K562 (cell line): ENCODE measurements around the gene MYO16. TPM values are rescaled to one million over a fixed set of nuclear protein-coding genes. Genes with fewer than 3 reads are reported as not detected.

Experiments used
- ATAC-seq: fragments of 200-7000 bp; cut with Tn5 transposase; 3 replicates; pipeline ENCODE4 v1.9.1; 2020; ENCODE audit warnings: moderate library complexity
- BruUV-seq: library from RNA; stranded (reverse); fragments of 400-500 nt; replicated peaks from 2 replicates; lab custom pipeline; 2021; lab: Mats Ljungman, UMichigan
- CTCF ChIA-PET: fragments of 300-600 bp; formaldehyde crosslinking; extraction: SDS; loops from one replicate; lab custom pipeline; 2021; ENCODE audit warnings: low intra/inter-chr PET ratio; lab: Yijun Ruan, JAX
- POLR2A ChIA-PET: fragments of 300-600, 350-650 bp; sonication (Branson Sonifier 250); formaldehyde crosslinking; extraction: SDS; loops from one replicate; lab custom pipeline; 2021; ENCODE audit warnings: antibody characterized with exemption, inconsistent platforms; lab: Yijun Ruan, JAX
- DNase-seq, 4 experiments: peaks; one replicate each; pipeline versions ENCODE4 v3.0.0 to v3.0.0-alpha.2; 2011 to 2018; ENCODE audit warnings: low spot score in 3 of 4, mixed read lengths in 3 of 4; ENCODE audit errors: extremely low read depth in 1 of 4
- FAIRE-seq: peaks from 2 replicates; lab custom pipeline; 2011; peaks lifted over from hg19 to GRCh38; lab: Jason Lieb, UNC
- H2AFZ ChIP-seq: 2 replicates; pipeline ENCODE4 v1.6.0; 2011; ENCODE audit warnings: low read depth, low read length, control low read depth, inconsistent platforms
- H3K27ac ChIP-seq: fragments of 200-600 bp; 3 replicates; pipeline ENCODE4 v1.8.0; 2011; ENCODE audit warnings: low read depth, mild to moderate bottlenecking, control low read depth, inconsistent platforms, low read length, moderate library complexity, mixed read lengths; ENCODE audit errors: extremely low read depth
- H3K27me3 ChIP-seq, 2 experiments: fragments of 300-600 bp in 1 of 2; 2 replicates in 1 of 2; 3 replicates in 1 of 2; pipeline versions ENCODE4 v1.6.0 to v1.8.0; 2011; ENCODE audit warnings: inconsistent platforms in 2 of 2, low read length in 2 of 2, mild to moderate bottlenecking in 1 of 2, mixed read lengths in 1 of 2, moderate library complexity in 1 of 2; ENCODE audit not compliant: control insufficient read depth in 2 of 2, insufficient read depth in 2 of 2
- H3K36me3 ChIP-seq: fragments of 300-600 bp; 3 replicates; pipeline ENCODE4 v1.8.0; 2011; ENCODE audit warnings: mild to moderate bottlenecking, low read length, inconsistent platforms; ENCODE audit not compliant: control insufficient read depth, insufficient read depth
- H3K4me1 ChIP-seq, 2 experiments: fragments of 200-600 bp in 1 of 2; replicated peaks in 1 of 2; 2 replicates in 1 of 2; 3 replicates in 1 of 2; pipeline versions ENCODE4 v1.5.1 to v1.8.0; 2011; ENCODE audit warnings: inconsistent platforms in 2 of 2, low read length in 2 of 2, mild to moderate bottlenecking in 1 of 2, mixed read lengths in 1 of 2, moderate library complexity in 1 of 2; ENCODE audit not compliant: control insufficient read depth in 2 of 2, insufficient read depth in 2 of 2
- H3K4me2 ChIP-seq: 2 replicates; pipeline ENCODE4 v1.6.1; 2011; ENCODE audit warnings: low read length, control low read depth, inconsistent platforms, mixed read lengths; ENCODE audit not compliant: insufficient read depth
- H3K4me3 ChIP-seq: fragments of 200-600 bp; sonication (generic), shearing (Covaris generic); 2 replicates; pipeline ENCODE4 v1.5.1; 2016; ENCODE audit warnings: control low read depth, inconsistent platforms
- H3K79me2 ChIP-seq: fragments of 200-600 bp; 3 replicates; pipeline ENCODE4 v1.8.0; 2011; ENCODE audit warnings: low read length, inconsistent platforms; ENCODE audit not compliant: control insufficient read depth, insufficient read depth
- H3K9ac ChIP-seq, 2 experiments: 2 replicates each; pipeline versions ENCODE4 v1.6.0 to v1.6.1; 2011; ENCODE audit warnings: low read depth in 2 of 2, low read length in 2 of 2, control low read depth in 1 of 2, inconsistent platforms in 1 of 2, mild to moderate bottlenecking in 1 of 2, mixed read lengths in 1 of 2; ENCODE audit not compliant: insufficient read depth in 1 of 2
- H3K9me1 ChIP-seq: one replicate; pipeline ENCODE4 v1.6.0; 2011; ENCODE audit warnings: inconsistent platforms, mild to moderate bottlenecking, low read length, moderate library complexity; ENCODE audit not compliant: control insufficient read depth, insufficient read depth
- H3K9me3 ChIP-seq: replicated peaks from 2 replicates; pipeline ENCODE4 v1.5.1; 2011; ENCODE audit warnings: low read depth, low read length, inconsistent platforms; ENCODE audit not compliant: control insufficient read depth, insufficient read depth
- H4K20me1 ChIP-seq: replicated peaks from 2 replicates; pipeline ENCODE4 v1.6.1; 2011; ENCODE audit warnings: low read length, inconsistent platforms, mixed read lengths; ENCODE audit not compliant: control insufficient read depth, insufficient read depth
- BDP1 ChIP-seq: IDR thresholded peaks from 3 replicates; pipeline ENCODE4 v1.6.1; 2011; ENCODE audit not compliant: insufficient read length, insufficient read depth
- BRF1 ChIP-seq: IDR thresholded peaks from 3 replicates; pipeline ENCODE4 v1.6.1; 2011; ENCODE audit warnings: borderline replicate concordance, mild to moderate bottlenecking; ENCODE audit not compliant: insufficient read length; ENCODE audit errors: extremely low read depth
- GATA2 ChIP-seq: sonication (generic); formaldehyde crosslinking; IDR thresholded peaks from 2 replicates; pipeline ENCODE4 v1.4.0; 2020; ENCODE audit warnings: mild to moderate bottlenecking, missing genetic modification reagents
- HDAC2 ChIP-seq: fragments of 450-650 bp; IDR thresholded peaks from 2 replicates; pipeline ENCODE4 v1.6.1; 2016; ENCODE audit warnings: mild to moderate bottlenecking
- KLF13 ChIP-seq: fragments of 450-650 bp; IDR thresholded peaks from 2 replicates; pipeline ENCODE4 v1.6.1; 2016; ENCODE audit warnings: missing genetic modification characterization, low read depth, mild to moderate bottlenecking, missing compliant biosample characterization, moderate library complexity, borderline replicate concordance
- MCM3 ChIP-seq: fragments of 450-650 bp; IDR thresholded peaks from 2 replicates; pipeline ENCODE4 v1.6.1; 2016
- POLR2B ChIP-seq: fragments of 450-650 bp; IDR thresholded peaks from 2 replicates; pipeline ENCODE4 v1.6.1; 2018; ENCODE audit warnings: low read depth; ENCODE audit not compliant: partially characterized antibody
- WHSC1 ChIP-seq: IDR thresholded peaks from one replicate; pipeline ENCODE4 v1.6.1; 2012; ENCODE audit warnings: low read length, control low read depth, inconsistent platforms
- ZBTB5 ChIP-seq: fragments of 450-650 bp; IDR thresholded peaks from 2 replicates; pipeline ENCODE4 v1.6.1; 2017; ENCODE audit warnings: antibody characterized with exemption
- ZFP1 ChIP-seq: fragments of 450-650 bp; formaldehyde crosslinking; IDR thresholded peaks from 2 replicates; pipeline ENCODE4 v1.4.0; 2020; ENCODE audit warnings: mild to moderate bottlenecking, mixed read lengths
- ZMIZ1 ChIP-seq, 2 experiments: fragments of 150-350 bp in 1 of 2; IDR thresholded peaks; 2 replicates each; pipeline ENCODE4 v1.6.1; 2012 to 2016; ENCODE audit warnings: low read depth in 2 of 2, low read length in 2 of 2, mild to moderate bottlenecking in 1 of 2, moderate library complexity in 1 of 2
- ZNF444 ChIP-seq: fragments of 250-450 bp; sonication (Bioruptor Pico); IDR thresholded peaks from 2 replicates; pipeline ENCODE4 v1.4.0; 2020; ENCODE audit warnings: mild to moderate bottlenecking, moderate library complexity
- WGBS: fragments of 100-300 bp; shearing (Covaris generic); methylation state at CpG from one replicate; pipeline ENCODE4 v1.1.6; 2016; ENCODE audit warnings: low coverage, mixed read lengths; ENCODE audit not compliant: insufficient coverage; ENCODE audit errors: missing lambda C conversion rate; 5-methylcytosine and 5-hydroxymethylcytosine counted together
- in situ Hi-C: fragments of 300-500 bp; cut with MboI; formaldehyde crosslinking; loops from 4 replicates; pipeline ENCODE4 v1.15.0; 2018; ENCODE audit warnings: inconsistent platforms, mixed read lengths
- intact Hi-C: fragments of 100-400 bp; cut with micrococcal nuclease; formaldehyde crosslinking; loops from 2 replicates; pipeline ENCODE4 v1.14.2; 2022
- polyA plus RNA-seq, 8 experiments: library from polyadenylated mRNA; depleted of rRNA in 4 of 8; stranded (reverse) in 5 of 8; unstranded in 3 of 8; fragments of >200 nt; fragmentation: Nextera tagmentation in 2 of 8; fragmentation: Illumina TruSeq in 1 of 8; extraction: Ambion mirVana in 2 of 8; extraction: Trizol in 1 of 8; gene quantifications; 2 replicates each; pipeline versions ENCODE4 v1.2.1 to v1.2.3, GENCODE V29; 2011 to 2014; ENCODE audit warnings: inconsistent platforms in 1 of 8, missing spikeins in 1 of 8
- total RNA-seq, 7 experiments: library from RNA; depleted of rRNA in 6 of 7; stranded (reverse); fragments of >200 nt in 6 of 7; fragmentation: Illumina TruSeq in 2 of 7; extraction: Trizol in 2 of 7; gene quantifications; 2 replicates each; pipeline versions ENCODE4 v1.2.1 to v1.2.3, GENCODE V29; 2011 to 2021; ENCODE audit warnings: low replicate concordance in 1 of 7

The MYO16 gene
- total and polyA plus RNA-seq, 9 of the 15 experiments (the other 6 are each of a cell fraction or from before 2014, with no cell fraction given): 4.3 to 45.7 (median 12.1) TPM

- CTCF ChIA-PET: no interaction called here
- Histone ChIP-seq H3K36me3 (no peaks in the 10 kb centered on the region), H3K4me2 (no peak overlapping the region), H3K4me3 (no peak overlapping the region), H3K9ac (no peak overlapping the region), H3K9me3 (peaks cover 7% of the 10 kb centered on the region; the same call in 1 of the 2 replicates), H3K79me2 (no peaks in the 10 kb centered on the region), H3K9me1 (no peaks in the 10 kb centered on the region), H2AFZ (no peak overlapping the region), H3K4me1 (peaks cover 5 to 7% of the 10 kb centered on the region in 2 experiments; a peak in 3 of 5 replicates), H3K27ac (no peak overlapping the region), H3K27me3 (no peaks in the 10 kb centered on the region), H4K20me1 (no peaks in the 10 kb centered on the region)
- TF ChIP-seq ZNF444 (CRISPR knock-in tag) (no peak), MCM3 (no peak), POLR2B (no peak)
- WGBS: 74% methylated on average over 4 of the region's 5 CpGs
- POLR2A ChIA-PET: no interaction called here
- intact Hi-C loops (no loop called here), in situ Hi-C loops (no loop called here)
- BruUV-seq: no TSS peak
- FAIRE-seq (no peak), DNase-seq (no peak), ATAC-seq (no peak)
Measured at GRCh38 chr13:108686027-108686426, 56.6 kb downstream of the MYO16 start.

GRCh38 chr13:108690726-108691125, 61.3 kb downstream of the MYO16 start:
- WGBS: 70% methylated on average over 1 of the region's 1 CpG
- in situ Hi-C loops: no loop called here
- TF ChIP-seq GATA2 (no peak), ZMIZ1 (IDR thresholded peaks at IDR 0.05; ENCODE audit: low read depth in 2 of 2, low read length in 2 of 2) (no peak), HDAC2 (no peak), WHSC1 (no peak), ZFP1 (no peak), BDP1 (no peak), ZBTB5 (no peak), BRF1 (no peak), KLF13 (tag) (no peak)

More at GRCh38 chr13:108690726-108691125, 61.3 kb downstream of the MYO16 start:
- Histone ChIP-seq H3K9ac (no peak overlapping the region), H3K9me3 (no peaks in the 10 kb centered on the region), H3K4me3 (no peak overlapping the region), H3K4me2 (no peak overlapping the region), H3K4me1 (peaks cover 0 to 5% of the 10 kb centered on the region in 2 experiments; a peak in 2 of 5 replicates), H4K20me1 (no peaks in the 10 kb centered on the region), H3K36me3 (no peaks in the 10 kb centered on the region; the same call in 2 of the 3 replicates), H3K27ac (no peak overlapping the region), H3K27me3 (no peaks in the 10 kb centered on the region), H3K9me1 (no peaks in the 10 kb centered on the region), H2AFZ (peak overlapping the region; percentile 89; the same call in 1 of the 2 replicates), H3K79me2 (no peaks in the 10 kb centered on the region)
- DNase-seq: no peak
- FAIRE-seq: no peak
- intact Hi-C loops: no loop called here
- ChIA-PET POLR2A (interaction anchor here (1.4 kb wide), 1 partner anchor 11 kb away, joined by 3 read pairs; no protein-coding TSS in a partner anchor), CTCF (no interaction called here)
- no TSS peak for BruUV-seq
- ATAC-seq: no peak
